ENCODE results near the gene CMTM4. TPM values are rescaled to one million over a fixed set of nuclear protein-coding genes. Genes with fewer than 3 reads are reported as not detected.

CMTM4 gene
- total RNA-seq, 4 donors from 2014 or later: 12.1 to 16.0 (median 13.0) TPM

DNA sequence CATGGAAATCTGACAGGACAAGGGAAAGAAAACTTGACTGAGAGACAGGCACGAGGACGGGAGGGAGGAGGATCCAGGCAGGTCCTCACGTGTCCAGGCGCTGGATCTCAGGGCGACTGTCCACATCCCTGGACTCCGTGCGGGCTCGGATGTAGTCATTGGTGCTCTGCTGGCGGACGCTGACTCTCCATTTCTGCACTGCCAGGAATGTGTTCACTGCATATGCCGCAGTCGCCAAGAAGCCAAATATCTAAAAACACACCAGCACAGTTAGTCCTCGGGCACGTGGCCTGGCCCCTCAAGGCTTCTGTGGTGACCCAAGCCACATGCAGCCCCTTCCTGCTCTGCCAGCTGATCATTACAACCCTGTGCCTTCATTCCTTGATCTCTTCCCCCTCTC lies 74.6 kb downstream of the CMTM4 start:
- TF ChIP-seq, protein P1, sequence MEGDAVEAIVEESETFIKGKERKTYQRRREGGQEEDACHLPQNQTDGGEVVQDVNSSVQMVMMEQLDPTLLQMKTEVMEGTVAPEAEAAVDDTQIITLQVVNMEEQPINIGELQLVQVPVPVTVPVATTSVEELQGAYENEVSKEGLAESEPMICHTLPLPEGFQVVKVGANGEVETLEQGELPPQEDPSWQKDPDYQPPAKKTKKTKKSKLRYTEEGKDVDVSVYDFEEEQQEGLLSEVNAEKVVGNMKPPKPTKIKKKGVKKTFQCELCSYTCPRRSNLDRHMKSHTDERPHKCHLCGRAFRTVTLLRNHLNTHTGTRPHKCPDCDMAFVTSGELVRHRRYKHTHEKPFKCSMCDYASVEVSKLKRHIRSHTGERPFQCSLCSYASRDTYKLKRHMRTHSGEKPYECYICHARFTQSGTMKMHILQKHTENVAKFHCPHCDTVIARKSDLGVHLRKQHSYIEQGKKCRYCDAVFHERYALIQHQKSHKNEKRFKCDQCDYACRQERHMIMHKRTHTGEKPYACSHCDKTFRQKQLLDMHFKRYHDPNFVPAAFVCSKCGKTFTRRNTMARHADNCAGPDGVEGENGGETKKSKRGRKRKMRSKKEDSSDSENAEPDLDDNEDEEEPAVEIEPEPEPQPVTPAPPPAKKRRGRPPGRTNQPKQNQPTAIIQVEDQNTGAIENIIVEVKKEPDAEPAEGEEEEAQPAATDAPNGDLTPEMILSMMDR (IDR thresholded peaks at IDR 0.05; ENCODE audit: low read depth): no peak

DNA sequence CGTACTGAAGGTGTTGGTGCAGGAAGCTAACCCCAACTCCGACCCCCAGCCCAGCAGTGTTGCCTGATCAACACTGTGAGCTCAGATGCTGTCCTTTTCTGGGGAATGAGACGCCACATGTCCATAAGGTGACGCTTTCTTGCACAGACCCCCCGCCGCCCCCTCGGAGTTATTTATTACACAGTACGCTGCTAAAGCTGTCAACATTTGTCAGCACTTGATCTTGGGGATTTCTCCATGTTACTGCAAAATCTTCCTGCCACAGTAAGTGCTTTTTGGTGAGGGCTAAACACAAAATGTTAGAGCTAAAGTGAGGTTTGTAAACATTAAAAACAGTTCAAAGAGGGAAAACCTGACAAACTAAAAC lies 76.1 kb downstream of the CMTM4 start:
- TF ChIP-seq, protein P1 (IDR thresholded peaks at IDR 0.05; ENCODE audit: low read depth): no peak

DNA sequence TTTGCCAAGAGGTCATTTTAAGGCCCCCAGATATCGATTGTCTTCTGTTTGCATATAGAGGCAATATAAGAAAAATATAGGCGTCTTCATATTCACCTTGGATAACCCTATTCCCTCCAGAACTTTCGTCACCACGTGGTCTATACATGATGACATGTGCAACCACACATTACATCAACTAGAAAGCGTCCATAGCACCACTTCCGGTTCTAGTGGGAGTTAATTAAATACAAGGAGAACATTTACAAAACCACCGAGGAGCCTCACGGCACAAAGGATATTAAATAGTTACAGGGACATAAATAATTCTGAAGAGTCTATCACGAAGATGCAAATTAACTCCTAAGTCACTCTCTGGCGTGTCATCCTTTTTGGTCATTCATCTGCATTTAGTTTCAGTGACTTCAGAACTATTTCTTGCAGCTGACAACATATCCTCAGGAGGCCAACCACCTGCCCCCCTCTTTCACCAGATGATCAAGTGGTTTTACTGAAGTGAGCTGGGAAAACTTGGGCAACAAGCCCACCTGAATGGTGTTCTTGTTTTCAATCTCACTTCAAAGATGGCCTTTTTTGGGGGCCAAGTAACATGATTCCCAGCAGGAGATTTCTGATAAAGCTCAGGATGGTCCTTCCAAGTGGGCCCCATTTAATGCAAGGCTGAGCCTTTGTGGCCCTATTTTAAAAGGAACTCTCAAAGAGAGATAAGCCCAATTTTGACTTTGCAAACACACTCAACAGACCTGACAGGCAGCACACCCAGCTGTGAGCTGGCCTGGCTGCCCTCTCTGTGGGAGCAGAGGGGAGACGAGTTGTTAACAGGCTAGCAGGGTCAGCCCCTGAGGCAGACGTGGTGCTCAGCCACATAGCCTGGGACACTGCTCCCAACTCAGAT lies 76.8 kb downstream of the CMTM4 start:
- TF ChIP-seq, protein P1 (IDR thresholded peaks at IDR 0.05; ENCODE audit: low read depth): no peak

DNA sequence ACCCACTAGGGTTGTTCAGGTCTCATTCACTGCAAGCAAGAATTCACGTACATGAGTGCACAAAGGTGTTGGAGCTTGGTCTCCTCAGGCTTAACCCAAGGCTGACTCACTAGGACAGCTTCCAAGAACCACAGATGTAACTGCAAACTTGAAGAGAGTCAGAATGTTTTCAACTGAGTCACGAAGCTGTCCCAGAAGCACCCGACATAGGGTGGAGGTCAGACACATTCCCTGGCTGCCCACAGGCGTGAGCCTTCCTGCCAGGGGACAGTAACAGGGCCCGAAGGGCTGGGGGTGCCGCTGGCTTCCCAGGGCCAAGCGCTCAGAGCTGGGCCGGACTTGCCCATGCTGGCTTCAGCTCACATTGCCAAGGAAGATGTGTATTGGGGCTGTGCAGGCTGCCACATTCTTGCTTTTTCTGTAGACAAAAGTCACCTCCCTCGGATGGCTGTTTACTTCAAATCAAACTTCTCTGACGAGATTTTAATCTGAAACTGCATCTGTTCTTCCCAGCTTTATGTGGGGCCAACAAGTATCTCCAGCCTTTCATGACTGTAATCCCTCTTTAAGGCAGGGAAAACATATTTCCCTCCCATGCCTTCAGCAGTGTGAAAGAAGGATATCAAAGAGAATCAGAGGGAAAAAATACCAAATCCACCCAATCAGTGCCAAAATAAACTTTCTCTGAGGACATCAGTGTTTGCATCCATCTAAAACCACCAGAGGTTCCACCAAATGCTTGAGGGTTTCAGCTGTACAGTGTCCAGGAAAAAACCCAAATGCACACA lies 77.8 kb downstream of the CMTM4 start:
- TF ChIP-seq, protein P1 (IDR thresholded peaks at IDR 0.05; ENCODE audit: low read depth): no peak

DNA sequence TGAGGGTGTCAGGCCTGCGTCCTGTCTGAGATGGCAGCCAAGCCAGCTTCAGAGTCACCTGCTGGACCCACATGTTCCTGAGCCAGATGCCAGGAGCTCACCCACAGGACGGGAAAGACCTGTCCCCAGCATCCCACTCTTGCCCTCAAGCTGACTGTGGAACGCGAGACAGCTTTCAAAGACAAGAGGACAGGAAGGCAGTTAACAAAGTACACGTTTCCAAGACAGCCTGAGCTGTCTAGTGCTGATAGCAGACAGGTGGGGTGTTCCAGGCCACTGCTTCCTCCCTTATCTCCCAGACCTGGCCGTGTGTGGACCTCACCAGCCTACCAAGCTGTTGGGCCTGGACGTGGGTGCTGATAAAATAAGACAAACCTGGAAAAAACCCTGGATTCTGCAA lies 78.8 kb downstream of the CMTM4 start:
- TF ChIP-seq, protein P1 (IDR thresholded peaks at IDR 0.05; ENCODE audit: low read depth): no peak

DNA sequence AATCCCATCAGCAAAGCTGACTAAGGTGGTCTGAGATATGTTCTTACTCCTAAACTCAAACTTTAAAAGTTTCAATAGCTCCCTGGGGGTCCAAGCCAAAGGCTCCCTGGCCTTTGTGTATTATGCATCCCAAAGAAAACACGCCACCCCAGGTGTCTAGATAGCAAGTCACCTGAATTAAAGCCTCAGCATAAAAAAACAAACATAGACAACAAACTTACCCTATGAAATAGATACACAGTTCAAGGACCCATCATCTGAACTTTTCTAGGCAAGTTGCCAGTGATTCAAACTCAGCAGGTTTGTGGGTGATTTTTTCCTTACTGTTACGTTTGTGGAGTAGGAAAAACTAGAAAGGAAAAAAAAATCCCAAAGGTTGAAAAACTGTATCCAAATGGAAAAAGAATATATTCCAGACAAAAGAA lies 79.5 kb downstream of the CMTM4 start:
- TF ChIP-seq, protein P1 (IDR thresholded peaks at IDR 0.05; ENCODE audit: low read depth): no peak

DNA sequence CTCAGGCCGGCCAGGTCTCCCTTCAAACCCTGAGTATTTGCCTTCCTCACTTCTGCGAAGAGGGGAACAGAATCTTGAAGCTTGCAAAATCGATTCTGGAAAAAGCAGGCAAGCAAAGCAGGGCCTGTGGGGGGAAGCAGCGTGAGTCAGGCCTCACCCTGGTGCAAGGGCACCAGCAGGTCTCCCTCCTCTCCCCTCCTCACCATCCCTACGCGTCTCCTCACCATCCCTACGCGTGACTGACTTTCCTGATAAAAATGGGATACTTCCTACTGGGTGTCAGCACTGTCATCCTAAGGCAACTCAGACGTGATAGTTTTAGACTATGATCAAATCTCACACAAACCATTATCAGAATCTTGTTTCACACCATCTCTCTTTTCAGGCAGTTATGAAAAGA lies 80.0 kb downstream of the CMTM4 start:
- TF ChIP-seq, protein P1 (IDR thresholded peaks at IDR 0.05; ENCODE audit: low read depth): no peak

Measured in subcutaneous adipose tissue (tissue), 4 donors.